C4-2B (cell line): ENCODE results near the gene LSM7.

Source experiments
- H3K27ac ChIP-seq: fragments of 450-650 bp; 2 replicates; pipeline ENCODE4 v1.5.1; 2017
- ZFX ChIP-seq: fragments of 450-650 bp; IDR thresholded peaks from 2 replicates; pipeline ENCODE4 v1.6.1; 2017
- TF ChIP-seq, protein P1 (sequence below): fragments of 450-650 bp; conservative IDR thresholded peaks from 2 replicates; pipeline ENCODE4 v1.5.1; 2017; ENCODE audit warnings: mild to moderate bottlenecking

Gene LSM7

DNA sequence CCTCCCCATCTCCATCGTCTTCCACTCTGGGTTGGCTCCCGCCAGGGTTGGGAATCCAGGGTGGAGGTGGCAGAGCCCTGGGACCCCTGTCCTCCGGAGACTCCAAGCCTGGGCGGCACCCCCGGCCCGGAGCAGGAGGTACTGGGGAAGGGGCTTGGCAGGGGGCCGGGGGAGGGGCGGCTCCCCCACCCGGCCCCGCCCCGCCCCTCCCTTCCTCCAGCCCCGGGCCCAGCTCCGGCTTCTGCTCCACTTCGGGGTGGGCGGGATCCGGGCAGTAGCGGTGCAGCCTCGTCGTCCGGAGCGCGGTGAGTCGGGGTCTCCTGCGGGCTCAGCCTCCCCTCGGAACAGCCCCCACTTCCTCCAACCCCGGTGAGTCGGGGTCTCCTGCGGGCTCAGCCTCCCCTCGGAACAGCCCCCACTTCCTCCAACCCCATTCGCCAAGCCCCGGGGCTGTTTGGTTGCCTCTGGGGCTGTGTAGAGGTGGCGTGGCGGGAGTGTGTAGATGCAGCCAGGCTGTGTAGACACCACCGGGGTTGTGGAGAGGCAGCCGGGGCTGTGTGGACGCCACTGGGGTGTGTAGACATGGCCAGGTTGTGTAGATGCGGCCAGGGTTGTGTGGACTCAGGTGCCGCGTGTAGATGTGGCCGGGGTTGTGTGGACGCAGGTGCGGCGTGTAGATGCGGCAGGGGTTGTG lies 31.8 kb upstream of the LSM7 start, which contains the start of gene TMPRSS9:
TSS of gene TMPRSS9 (plus strand) at position 274 of the 694 bp plus-strand sequence. CDS start 29,521 bp downstream, outside the sequence.
- TF ChIP-seq, protein P1, sequence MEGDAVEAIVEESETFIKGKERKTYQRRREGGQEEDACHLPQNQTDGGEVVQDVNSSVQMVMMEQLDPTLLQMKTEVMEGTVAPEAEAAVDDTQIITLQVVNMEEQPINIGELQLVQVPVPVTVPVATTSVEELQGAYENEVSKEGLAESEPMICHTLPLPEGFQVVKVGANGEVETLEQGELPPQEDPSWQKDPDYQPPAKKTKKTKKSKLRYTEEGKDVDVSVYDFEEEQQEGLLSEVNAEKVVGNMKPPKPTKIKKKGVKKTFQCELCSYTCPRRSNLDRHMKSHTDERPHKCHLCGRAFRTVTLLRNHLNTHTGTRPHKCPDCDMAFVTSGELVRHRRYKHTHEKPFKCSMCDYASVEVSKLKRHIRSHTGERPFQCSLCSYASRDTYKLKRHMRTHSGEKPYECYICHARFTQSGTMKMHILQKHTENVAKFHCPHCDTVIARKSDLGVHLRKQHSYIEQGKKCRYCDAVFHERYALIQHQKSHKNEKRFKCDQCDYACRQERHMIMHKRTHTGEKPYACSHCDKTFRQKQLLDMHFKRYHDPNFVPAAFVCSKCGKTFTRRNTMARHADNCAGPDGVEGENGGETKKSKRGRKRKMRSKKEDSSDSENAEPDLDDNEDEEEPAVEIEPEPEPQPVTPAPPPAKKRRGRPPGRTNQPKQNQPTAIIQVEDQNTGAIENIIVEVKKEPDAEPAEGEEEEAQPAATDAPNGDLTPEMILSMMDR = no peak
- TF ChIP-seq ZFX = no peak
- no peak within 1 kb of the TSS for H3K27ac ChIP-seq

DNA sequence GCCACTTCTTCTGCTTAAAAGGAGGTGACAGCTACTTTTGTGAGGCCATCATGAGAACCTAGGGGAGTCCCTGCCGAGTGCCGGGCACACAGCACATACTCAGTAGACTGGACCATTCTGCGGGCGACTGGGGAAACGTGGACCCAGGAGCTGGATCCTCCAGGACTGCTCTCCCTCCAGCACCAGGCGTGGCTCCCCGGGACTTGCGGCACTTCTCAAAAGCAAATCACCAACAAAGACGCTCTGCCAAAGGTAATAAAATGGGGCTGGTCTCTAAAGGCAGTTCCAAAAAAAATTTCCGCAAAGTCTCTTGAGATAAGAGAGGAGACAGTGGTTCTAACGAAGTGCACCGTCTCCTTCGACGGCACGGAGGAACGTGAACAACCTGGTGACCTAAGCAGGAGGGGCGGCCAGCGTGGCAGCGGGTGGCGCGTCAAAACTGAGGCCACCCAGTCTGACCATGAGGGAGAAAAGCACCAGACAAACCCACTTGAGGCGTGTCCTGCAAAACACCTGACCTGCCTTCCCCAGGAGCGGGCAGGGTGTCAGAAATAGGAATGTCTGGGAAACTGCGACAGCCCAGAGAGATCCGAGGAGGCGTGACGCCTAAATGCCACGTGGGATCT lies 30.3 kb upstream of the LSM7 start:
- TF ChIP-seq ZFX = no peak
- TF ChIP-seq, protein P1 = no peak
- H3K27ac ChIP-seq = no peak overlapping the region

DNA sequence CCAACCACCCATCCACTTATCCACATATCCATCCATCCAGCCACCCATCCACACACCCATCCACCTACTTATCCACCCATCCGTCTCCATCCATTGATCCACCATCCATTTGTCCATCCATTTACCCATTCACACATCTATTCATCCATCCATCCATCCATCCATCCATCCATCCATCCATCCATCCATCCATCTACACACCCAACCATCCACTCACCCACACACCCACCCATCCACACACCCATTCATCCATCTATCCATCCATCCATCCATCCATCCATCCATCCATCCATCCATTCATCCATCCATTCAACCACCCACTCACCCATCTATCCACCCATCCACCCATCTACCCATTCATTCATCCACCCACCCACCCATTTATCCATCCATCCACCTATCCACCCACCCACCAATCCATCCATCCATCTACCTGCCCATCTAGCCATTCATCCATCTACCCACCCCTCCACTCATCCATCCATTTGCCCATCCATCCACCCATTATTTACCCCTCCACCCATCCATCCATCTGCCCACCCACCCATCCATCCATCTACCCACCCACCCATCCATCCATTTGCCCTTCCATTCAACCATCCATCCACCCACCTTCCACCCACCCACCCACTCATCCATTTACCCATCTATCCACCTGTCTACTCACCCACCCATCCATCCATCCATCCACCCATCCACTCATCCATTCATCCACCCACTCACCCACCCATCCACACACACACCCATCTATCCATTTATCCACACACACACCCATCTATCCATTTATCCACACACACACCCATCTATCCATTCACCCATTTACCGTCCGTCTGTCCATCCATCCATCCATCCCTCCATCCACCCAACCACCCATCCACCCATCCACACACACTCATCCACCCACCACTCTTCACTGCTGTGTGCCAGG lies 29.2 kb upstream of the LSM7 start:
- H3K27ac ChIP-seq = no peak overlapping the region
- no peak for TF ChIP-seq ZFX
- TF ChIP-seq, protein P1 = no peak

DNA sequence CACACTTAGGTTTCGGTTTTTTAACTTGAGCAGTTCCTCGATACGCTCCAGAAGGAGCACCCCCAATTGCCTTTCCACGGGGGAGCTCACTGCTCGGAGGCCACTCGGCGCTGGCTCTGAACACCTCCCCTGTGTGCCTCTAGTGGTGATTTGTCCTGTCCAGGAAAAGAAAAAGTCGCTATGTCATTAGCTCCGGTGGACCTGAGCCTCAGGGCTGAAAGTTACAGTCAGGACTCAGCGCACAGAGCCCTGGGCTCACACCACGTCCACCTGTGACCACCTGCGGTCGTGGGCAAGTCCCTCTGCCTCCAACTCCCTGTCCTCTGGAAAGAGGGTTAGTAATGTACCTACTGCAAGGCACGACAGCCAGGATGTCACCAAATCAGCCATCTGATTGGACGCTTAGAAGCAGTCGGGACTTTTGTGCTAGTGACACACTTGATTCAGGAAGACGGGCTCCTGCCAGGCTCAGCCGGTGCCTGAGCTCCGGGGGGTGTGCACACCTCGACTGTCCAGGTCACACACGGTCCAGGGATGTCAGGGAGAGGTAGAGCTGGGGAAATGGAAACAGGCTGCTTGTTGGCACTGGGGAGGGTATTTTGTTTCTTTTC lies 27.8 kb upstream of the LSM7 start:
- TF ChIP-seq, protein P1 = no peak
- no peak for TF ChIP-seq ZFX

DNA sequence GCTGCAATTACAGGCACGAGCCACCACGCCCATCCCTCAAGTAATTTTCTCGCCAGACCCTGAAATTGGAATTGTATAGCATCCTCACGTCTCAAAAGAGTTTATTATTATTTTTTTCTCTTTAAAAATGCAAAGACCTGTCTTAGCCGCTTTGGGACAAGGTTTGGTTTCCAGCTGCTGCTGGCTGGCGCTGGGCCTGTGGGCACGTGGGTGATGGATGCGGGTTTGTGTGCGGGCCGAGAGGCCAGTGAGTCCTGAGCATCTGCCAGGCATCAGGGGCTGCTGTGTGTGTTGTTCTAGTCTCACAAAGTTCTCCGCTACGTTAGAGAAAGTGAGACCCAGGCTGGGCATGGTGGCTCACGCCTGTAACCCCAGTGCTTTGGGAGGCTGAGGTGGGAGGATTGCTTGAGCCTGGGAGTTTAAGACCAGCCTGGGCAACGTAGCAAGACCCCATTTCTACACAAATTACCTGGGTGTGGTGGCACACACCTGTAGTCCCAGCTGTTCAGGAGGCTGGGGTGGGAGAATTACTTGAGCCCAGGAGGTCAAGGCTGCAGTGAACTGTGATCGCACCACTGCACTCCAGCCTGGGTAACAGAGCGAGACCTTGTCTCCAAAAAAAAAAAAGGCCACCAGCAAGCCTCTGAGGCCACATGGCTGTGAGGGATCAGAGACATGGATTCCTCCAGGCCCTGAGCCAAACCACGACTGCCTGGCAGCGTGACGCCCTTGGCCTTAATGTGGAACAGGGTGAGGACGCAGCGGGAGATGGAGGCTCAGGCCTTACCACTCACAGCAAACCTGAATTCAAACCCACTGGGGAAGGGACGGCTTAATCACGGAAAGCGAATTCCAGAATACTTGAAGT lies 27.0 kb upstream of the LSM7 start:
- no peak overlapping the region for H3K27ac ChIP-seq
- TF ChIP-seq, protein P1 = no peak
- TF ChIP-seq ZFX = no peak

More for the DNA sequence above, 27.8 kb upstream of the LSM7 start:
- H3K27ac ChIP-seq = no peak overlapping the region

DNA sequence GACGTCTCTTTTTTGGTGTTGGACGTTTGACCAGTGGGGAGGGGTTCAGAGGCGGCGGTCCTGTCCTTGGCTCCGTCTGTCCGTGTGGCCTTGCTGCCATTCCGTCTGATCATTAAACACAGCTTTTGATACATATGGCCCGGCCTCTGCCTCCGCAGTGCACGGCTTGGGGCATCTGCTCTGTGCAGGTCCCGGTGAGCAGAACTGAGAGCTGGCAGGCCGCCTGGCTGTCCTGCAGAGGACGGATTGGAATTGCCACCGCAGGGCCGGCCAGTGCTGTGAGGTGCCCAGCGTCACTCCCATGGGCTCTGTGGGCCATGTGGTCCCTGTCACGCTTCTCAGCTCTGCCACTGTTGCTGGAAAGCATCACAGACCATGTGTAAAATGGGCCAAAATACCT lies 26.3 kb upstream of the LSM7 start:
- TF ChIP-seq, protein P1 = no peak
- TF ChIP-seq ZFX = no peak
- H3K27ac ChIP-seq = no peak overlapping the region
